ENCODE data around the gene SEMA4F.

- TF ChIP-seq POLR2A (IDR thresholded peaks at IDR 0.05; ENCODE audit: low read length) (no peak), GATA1 (IDR thresholded peaks at IDR 0.05; ENCODE audit: low read depth, low read length) (no peak)
Observed at GRCh38 chr2:74679615-74680014, 25.6 kb downstream of the SEMA4F start.
